Measurements from ENCODE around the gene IQGAP3.

Gene IQGAP3

GRCh38 chr1:156498432-156499193 lies 73.8 kb downstream of the IQGAP3 start:
- TF ChIP-seq ZBTB7A (IDR thresholded peaks at IDR 0.05; ENCODE audit: low read depth) (no peak), EP300 (IDR thresholded peaks at IDR 0.05; ENCODE audit: borderline replicate concordance) (no peak), TAF1 (IDR thresholded peaks at IDR 0.05; ENCODE audit: low read depth) (no peak), REST (IDR thresholded peaks at IDR 0.05; ENCODE audit: low read depth) (0 out of 2 replicates have a peak, but pooled peaks have one; percentile 30)
- TF ChIP-seq, protein P1, sequence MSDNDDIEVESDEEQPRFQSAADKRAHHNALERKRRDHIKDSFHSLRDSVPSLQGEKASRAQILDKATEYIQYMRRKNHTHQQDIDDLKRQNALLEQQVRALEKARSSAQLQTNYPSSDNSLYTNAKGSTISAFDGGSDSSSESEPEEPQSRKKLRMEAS (IDR thresholded peaks at IDR 0.05) = no peak

DNA sequence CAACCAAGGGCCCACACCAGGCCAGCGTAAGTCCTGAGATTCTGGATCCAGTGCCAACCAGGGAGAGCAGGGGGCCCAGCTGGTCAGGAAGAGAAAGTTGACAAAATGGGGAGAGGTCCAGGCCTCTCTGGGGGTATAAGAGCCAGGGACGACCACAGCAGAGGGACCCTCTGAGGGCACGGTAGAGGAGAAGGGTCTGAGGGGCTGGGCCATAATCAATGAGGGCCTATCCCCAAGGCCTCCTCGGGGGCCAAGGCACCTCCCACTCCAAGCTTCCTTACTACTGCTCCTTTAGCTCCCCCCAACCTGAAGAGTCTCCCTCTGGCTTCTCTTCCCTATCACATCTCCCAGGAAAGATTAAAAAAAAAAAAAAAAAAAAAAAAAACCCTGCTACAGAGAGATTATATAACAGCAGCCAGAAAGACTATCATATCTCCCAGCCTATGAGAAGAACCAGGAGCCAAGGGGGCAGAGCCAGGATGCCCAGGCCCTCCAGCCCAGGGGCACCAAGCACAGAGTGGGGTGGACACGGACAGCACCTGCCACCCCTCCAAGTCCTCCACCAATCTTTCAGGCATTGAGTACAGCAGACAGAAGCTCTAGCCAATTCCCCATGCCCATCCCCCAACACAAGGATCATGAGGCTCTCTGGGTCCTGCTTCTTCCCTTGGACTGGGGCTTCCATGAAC lies 74.5 kb downstream of the IQGAP3 start:
- TF ChIP-seq CEBPB (IDR thresholded peaks at IDR 0.05) = no peak
- no peak for TF ChIP-seq TEAD4 (IDR thresholded peaks at IDR 0.05)
- TF ChIP-seq TAF1 (IDR thresholded peaks at IDR 0.05; ENCODE audit: low read depth) = no peak
- TF ChIP-seq RAD21 (IDR thresholded peaks at IDR 0.05; ENCODE audit: low read depth) = no peak
- no peak for TF ChIP-seq FOXM1 (IDR thresholded peaks at IDR 0.05; ENCODE audit: borderline replicate concordance, low read depth)
- TF ChIP-seq NFIC (IDR thresholded peaks at IDR 0.05) = no peak
- TF ChIP-seq, protein P2, sequence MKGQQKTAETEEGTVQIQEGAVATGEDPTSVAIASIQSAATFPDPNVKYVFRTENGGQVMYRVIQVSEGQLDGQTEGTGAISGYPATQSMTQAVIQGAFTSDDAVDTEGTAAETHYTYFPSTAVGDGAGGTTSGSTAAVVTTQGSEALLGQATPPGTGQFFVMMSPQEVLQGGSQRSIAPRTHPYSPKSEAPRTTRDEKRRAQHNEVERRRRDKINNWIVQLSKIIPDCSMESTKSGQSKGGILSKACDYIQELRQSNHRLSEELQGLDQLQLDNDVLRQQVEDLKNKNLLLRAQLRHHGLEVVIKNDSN (IDR thresholded peaks at IDR 0.05) = no peak
- TF ChIP-seq CREB1 (IDR thresholded peaks at IDR 0.05; ENCODE audit: low read depth) = no peak
- TF ChIP-seq YY1 (IDR thresholded peaks at IDR 0.05; ENCODE audit: low read depth) = no peak
- TF ChIP-seq REST (IDR thresholded peaks at IDR 0.05; ENCODE audit: low read depth) = no peak
- TF ChIP-seq EP300 (IDR thresholded peaks at IDR 0.05; ENCODE audit: borderline replicate concordance) = no peak
- TF ChIP-seq, protein P1 (IDR thresholded peaks at IDR 0.05) = no peak
- no peak for TF ChIP-seq ZBTB7A (IDR thresholded peaks at IDR 0.05; ENCODE audit: low read depth)
- no peak for TF ChIP-seq TCF12 (IDR thresholded peaks at IDR 0.05; ENCODE audit: low read depth)
- TF ChIP-seq EGR1 (IDR thresholded peaks at IDR 0.05) = no peak

DNA sequence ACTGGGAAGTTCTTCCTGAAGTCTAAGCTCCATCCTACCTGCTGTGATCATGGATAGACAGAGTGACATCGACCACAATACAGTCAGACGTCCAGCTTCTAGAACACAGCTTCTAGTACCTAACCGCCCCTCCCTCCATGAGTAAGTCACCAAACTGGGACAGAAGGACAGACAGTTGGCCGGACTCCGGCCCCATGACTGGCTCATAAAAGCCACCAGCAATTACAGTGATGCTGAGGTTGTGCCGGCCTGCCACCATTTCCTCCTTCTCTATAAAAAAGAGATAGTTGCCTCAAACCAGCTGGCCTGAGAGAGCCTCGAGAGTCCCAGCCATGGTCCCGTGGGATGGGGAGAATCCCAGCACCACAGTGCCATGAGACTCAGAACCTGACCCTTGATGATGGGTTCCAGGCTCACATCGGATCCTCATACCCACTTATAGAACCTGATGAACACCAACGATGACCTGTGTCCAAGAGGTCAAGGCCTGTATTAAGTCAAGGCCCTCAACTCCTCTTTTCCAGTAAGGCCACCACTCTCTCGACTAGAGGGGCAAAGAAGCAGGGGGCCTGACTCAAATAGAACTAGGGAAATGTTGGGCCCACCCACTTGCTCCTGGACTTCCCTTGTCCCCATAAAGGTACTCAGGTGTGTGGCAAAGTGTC lies 75.2 kb downstream of the IQGAP3 start:
- TF ChIP-seq FOXM1 (IDR thresholded peaks at IDR 0.05; ENCODE audit: borderline replicate concordance, low read depth) (no peak), TCF12 (IDR thresholded peaks at IDR 0.05; ENCODE audit: low read depth) (no peak), CREB1 (IDR thresholded peaks at IDR 0.05; ENCODE audit: low read depth) (no peak), RAD21 (IDR thresholded peaks at IDR 0.05; ENCODE audit: low read depth) (no peak)
- TF ChIP-seq, protein P2 (IDR thresholded peaks at IDR 0.05) = no peak

- TF ChIP-seq CEBPB (IDR thresholded peaks at IDR 0.05) (no peak), ZBTB7A (IDR thresholded peaks at IDR 0.05; ENCODE audit: low read depth) (no peak), EP300 (IDR thresholded peaks at IDR 0.05; ENCODE audit: borderline replicate concordance) (no peak), TAF1 (IDR thresholded peaks at IDR 0.05; ENCODE audit: low read depth) (no peak), YY1 (IDR thresholded peaks at IDR 0.05; ENCODE audit: low read depth) (no peak), CREB1 (IDR thresholded peaks at IDR 0.05; ENCODE audit: low read depth) (no peak), TEAD4 (IDR thresholded peaks at IDR 0.05) (no peak), FOXM1 (IDR thresholded peaks at IDR 0.05; ENCODE audit: borderline replicate concordance, low read depth) (no peak), TCF12 (IDR thresholded peaks at IDR 0.05; ENCODE audit: low read depth) (no peak), EGR1 (IDR thresholded peaks at IDR 0.05) (no peak)
- TF ChIP-seq, protein P2 (IDR thresholded peaks at IDR 0.05) = no peak
These were observed 76.1 kb downstream of the IQGAP3 start for GRCh38 chr1:156496211-156496761.

Data from Ishikawa (cell line).